ENCODE results near the gene SSC4D. TPM values are rescaled to one million over a fixed set of nuclear protein-coding genes. Genes with fewer than 3 reads are reported as not detected.

The SSC4D gene
- total and polyA plus RNA-seq, 2 experiments from 2014 or later = 4.9 to 11.4 TPM

DNA sequence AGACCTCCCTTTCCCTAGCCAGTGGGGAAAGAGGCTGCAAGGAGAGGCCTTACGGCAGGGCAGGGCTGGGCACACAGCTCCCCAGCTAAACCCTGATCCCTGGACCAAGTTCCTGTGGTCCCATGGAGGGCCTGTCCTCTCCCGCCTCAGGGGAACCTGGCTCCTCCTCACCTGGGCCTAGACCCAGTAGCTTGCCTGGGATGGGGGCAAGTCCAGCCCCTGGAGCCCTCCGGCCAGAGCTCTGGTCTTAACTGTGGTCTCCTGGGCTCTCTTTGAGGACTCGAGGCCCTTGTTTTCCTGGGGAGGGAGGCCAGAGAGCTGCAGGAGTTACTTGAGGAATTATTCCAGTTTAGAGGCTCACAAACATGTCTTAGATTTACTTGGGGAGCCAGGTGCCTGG is 16.7 kb upstream of the SSC4D start:
- Mint-ChIP-seq H3K27me3 (ENCODE audit: insufficient read depth, low read depth, poor library complexity) (peaks cover 10% of the 10 kb centered on the region), H3K9me3 (peaks cover 3% of the 10 kb centered on the region; the same call in 2 of the 3 replicates), H3K27ac (no peak overlapping the region), H3K4me1 (peaks cover 26% of the 10 kb centered on the region), H3K4me3 (no peak overlapping the region), H3K36me3 (ENCODE audit: low read depth) (no peaks in the 10 kb centered on the region; the same call in 2 of the 3 replicates)
- Histone ChIP-seq H3K79me2 (replicated peaks; ENCODE audit: insufficient read depth) (no peaks in the 10 kb centered on the region), H4K20me1 (replicated peaks; ENCODE audit: insufficient read depth) (no peaks in the 10 kb centered on the region), H3K27me3 (ENCODE audit: insufficient read depth) (no peaks in the 10 kb centered on the region), H3K4me3 (no peak overlapping the region), H3F3A (replicated peaks; ENCODE audit: low read depth) (no peaks in the 10 kb centered on the region), H2AFZ (no peak overlapping the region), H3K27ac (ENCODE audit: low read depth) (no peak overlapping the region), H3K9me2 (ENCODE audit: insufficient read depth) (no peaks in the 10 kb centered on the region), H3K4me2 (no peak overlapping the region), H3K36me3 (ENCODE audit: insufficient read depth) (no peaks in the 10 kb centered on the region), H3K4me1 (ENCODE audit: insufficient read depth) (peaks cover 16% of the 10 kb centered on the region)
- ATAC-seq (no peak), DNase-seq (ENCODE audit: low spot score) (no peak)
- TF ChIP-seq, protein P1, sequence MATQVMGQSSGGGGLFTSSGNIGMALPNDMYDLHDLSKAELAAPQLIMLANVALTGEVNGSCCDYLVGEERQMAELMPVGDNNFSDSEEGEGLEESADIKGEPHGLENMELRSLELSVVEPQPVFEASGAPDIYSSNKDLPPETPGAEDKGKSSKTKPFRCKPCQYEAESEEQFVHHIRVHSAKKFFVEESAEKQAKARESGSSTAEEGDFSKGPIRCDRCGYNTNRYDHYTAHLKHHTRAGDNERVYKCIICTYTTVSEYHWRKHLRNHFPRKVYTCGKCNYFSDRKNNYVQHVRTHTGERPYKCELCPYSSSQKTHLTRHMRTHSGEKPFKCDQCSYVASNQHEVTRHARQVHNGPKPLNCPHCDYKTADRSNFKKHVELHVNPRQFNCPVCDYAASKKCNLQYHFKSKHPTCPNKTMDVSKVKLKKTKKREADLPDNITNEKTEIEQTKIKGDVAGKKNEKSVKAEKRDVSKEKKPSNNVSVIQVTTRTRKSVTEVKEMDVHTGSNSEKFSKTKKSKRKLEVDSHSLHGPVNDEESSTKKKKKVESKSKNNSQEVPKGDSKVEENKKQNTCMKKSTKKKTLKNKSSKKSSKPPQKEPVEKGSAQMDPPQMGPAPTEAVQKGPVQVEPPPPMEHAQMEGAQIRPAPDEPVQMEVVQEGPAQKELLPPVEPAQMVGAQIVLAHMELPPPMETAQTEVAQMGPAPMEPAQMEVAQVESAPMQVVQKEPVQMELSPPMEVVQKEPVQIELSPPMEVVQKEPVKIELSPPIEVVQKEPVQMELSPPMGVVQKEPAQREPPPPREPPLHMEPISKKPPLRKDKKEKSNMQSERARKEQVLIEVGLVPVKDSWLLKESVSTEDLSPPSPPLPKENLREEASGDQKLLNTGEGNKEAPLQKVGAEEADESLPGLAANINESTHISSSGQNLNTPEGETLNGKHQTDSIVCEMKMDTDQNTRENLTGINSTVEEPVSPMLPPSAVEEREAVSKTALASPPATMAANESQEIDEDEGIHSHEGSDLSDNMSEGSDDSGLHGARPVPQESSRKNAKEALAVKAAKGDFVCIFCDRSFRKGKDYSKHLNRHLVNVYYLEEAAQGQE (IDR thresholded peaks at IDR 0.05; ENCODE audit: unreplicated experiment) = no peak
- TF ChIP-seq JUNB (IDR thresholded peaks at IDR 0.05; ENCODE audit: unreplicated experiment) = no peak
- no peak for TF ChIP-seq CREB1 (CRISPR knock-in tag; IDR thresholded peaks at IDR 0.05; ENCODE audit: low read depth)
- TF ChIP-seq POLR2AphosphoS5 (IDR thresholded peaks at IDR 0.05; ENCODE audit: low read depth) = no peak
- TF ChIP-seq, protein P2, sequence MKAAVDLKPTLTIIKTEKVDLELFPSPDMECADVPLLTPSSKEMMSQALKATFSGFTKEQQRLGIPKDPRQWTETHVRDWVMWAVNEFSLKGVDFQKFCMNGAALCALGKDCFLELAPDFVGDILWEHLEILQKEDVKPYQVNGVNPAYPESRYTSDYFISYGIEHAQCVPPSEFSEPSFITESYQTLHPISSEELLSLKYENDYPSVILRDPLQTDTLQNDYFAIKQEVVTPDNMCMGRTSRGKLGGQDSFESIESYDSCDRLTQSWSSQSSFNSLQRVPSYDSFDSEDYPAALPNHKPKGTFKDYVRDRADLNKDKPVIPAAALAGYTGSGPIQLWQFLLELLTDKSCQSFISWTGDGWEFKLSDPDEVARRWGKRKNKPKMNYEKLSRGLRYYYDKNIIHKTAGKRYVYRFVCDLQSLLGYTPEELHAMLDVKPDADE (IDR thresholded peaks at IDR 0.05) = no peak
- TF ChIP-seq EZH2 (IDR thresholded peaks at IDR 0.05; ENCODE audit: low read depth, unreplicated experiment) = no peak
- TF ChIP-seq STAT1 (IDR thresholded peaks at IDR 0.05; ENCODE audit: unreplicated experiment) = no peak
- TF ChIP-seq ZNF331 (CRISPR knock-in tag; IDR thresholded peaks at IDR 0.05; ENCODE audit: low read depth) = no peak
- TF ChIP-seq, protein P3, sequence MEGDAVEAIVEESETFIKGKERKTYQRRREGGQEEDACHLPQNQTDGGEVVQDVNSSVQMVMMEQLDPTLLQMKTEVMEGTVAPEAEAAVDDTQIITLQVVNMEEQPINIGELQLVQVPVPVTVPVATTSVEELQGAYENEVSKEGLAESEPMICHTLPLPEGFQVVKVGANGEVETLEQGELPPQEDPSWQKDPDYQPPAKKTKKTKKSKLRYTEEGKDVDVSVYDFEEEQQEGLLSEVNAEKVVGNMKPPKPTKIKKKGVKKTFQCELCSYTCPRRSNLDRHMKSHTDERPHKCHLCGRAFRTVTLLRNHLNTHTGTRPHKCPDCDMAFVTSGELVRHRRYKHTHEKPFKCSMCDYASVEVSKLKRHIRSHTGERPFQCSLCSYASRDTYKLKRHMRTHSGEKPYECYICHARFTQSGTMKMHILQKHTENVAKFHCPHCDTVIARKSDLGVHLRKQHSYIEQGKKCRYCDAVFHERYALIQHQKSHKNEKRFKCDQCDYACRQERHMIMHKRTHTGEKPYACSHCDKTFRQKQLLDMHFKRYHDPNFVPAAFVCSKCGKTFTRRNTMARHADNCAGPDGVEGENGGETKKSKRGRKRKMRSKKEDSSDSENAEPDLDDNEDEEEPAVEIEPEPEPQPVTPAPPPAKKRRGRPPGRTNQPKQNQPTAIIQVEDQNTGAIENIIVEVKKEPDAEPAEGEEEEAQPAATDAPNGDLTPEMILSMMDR (conservative IDR thresholded peaks at IDR 0.05; ENCODE audit: low read depth in 2 of 2) = no peak
- no peak for TF ChIP-seq NANOG (IDR thresholded peaks at IDR 0.05; ENCODE audit: borderline replicate concordance)
- no peak for TF ChIP-seq EZH2phosphoT487 (IDR thresholded peaks at IDR 0.05; ENCODE audit: unreplicated experiment)
- TF ChIP-seq, protein P4, sequence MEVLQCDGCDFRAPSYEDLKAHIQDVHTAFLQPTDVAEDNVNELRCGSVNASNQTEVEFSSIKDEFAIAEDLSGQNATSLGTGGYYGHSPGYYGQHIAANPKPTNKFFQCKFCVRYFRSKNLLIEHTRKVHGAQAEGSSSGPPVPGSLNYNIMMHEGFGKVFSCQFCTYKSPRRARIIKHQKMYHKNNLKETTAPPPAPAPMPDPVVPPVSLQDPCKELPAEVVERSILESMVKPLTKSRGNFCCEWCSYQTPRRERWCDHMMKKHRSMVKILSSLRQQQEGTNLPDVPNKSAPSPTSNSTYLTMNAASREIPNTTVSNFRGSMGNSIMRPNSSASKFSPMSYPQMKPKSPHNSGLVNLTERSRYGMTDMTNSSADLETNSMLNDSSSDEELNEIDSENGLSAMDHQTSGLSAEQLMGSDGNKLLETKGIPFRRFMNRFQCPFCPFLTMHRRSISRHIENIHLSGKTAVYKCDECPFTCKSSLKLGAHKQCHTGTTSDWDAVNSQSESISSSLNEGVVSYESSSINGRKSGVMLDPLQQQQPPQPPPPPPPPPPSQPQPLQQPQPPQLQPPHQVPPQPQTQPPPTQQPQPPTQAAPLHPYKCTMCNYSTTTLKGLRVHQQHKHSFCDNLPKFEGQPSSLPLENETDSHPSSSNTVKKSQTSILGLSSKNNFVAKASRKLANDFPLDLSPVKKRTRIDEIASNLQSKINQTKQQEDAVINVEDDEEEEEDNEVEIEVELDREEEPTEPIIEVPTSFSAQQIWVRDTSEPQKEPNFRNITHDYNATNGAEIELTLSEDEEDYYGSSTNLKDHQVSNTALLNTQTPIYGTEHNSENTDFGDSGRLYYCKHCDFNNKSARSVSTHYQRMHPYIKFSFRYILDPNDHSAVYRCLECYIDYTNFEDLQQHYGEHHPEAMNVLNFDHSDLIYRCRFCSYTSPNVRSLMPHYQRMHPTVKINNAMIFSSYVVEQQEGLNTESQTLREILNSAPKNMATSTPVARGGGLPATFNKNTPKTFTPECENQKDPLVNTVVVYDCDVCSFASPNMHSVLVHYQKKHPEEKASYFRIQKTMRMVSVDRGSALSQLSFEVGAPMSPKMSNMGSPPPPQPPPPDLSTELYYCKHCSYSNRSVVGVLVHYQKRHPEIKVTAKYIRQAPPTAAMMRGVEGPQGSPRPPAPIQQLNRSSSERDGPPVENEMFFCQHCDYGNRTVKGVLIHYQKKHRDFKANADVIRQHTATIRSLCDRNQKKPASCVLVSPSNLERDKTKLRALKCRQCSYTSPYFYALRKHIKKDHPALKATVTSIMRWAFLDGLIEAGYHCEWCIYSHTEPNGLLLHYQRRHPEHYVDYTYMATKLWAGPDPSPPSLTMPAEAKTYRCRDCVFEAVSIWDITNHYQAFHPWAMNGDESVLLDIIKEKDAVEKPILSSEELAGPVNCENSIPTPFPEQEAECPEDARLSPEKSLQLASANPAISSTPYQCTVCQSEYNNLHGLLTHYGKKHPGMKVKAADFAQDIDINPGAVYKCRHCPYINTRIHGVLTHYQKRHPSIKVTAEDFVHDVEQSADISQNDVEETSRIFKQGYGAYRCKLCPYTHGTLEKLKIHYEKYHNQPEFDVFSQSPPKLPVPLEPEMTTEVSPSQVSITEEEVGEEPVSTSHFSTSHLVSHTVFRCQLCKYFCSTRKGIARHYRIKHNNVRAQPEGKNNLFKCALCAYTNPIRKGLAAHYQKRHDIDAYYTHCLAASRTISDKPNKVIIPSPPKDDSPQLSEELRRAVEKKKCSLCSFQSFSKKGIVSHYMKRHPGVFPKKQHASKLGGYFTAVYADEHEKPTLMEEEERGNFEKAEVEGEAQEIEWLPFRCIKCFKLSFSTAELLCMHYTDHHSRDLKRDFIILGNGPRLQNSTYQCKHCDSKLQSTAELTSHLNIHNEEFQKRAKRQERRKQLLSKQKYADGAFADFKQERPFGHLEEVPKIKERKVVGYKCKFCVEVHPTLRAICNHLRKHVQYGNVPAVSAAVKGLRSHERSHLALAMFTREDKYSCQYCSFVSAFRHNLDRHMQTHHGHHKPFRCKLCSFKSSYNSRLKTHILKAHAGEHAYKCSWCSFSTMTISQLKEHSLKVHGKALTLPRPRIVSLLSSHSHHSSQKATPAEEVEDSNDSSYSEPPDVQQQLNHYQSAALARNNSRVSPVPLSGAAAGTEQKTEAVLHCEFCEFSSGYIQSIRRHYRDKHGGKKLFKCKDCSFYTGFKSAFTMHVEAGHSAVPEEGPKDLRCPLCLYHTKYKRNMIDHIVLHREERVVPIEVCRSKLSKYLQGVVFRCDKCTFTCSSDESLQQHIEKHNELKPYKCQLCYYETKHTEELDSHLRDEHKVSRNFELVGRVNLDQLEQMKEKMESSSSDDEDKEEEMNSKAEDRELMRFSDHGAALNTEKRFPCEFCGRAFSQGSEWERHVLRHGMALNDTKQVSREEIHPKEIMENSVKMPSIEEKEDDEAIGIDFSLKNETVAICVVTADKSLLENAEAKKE (CRISPR knock-in tag; IDR thresholded peaks at IDR 0.05) = no peak
- no peak for TF ChIP-seq ZNF114 (CRISPR knock-in tag; IDR thresholded peaks at IDR 0.05)
